HL-60 (cell line): ENCODE measurements around the gene STX19.

Experiments
- DNase-seq, 2 experiments: peaks; one replicate each; pipeline ENCODE4 v3.0.0-alpha.2; 2010 to 2020; ENCODE audit warnings: low read depth in 1 of 2, low spot score in 1 of 2
- H3K27ac ChIP-seq: fragments of 250-450 bp; sonication (Bioruptor Pico); replicated peaks from 2 replicates; pipeline ENCODE4 v1.5.1; 2020; ENCODE audit warnings: mild to moderate bottlenecking, moderate library complexity
- H3K27me3 ChIP-seq: fragments of 250-450 bp; sonication (Bioruptor Pico); 2 replicates; pipeline ENCODE4 v1.5.1; 2021; ENCODE audit warnings: mild to moderate bottlenecking, moderate library complexity; ENCODE audit not compliant: insufficient read depth, poor library complexity, severe bottlenecking
- H3K4me3 ChIP-seq: replicated peaks from 2 replicates; pipeline ENCODE4 v1.5.1; 2011; ENCODE audit warnings: mild to moderate bottlenecking, control low read depth, low read length; ENCODE audit not compliant: insufficient read depth
- CTCF ChIP-seq: IDR thresholded peaks from one replicate; pipeline ENCODE4 v1.5.1; 2011; ENCODE audit warnings: low read length, control low read depth, inconsistent platforms; ENCODE audit not compliant: insufficient read depth
- GABPA ChIP-seq: IDR thresholded peaks from 2 replicates; pipeline ENCODE4 v1.6.1; 2012; ENCODE audit warnings: low read depth
- POLR2AphosphoS5 ChIP-seq: IDR thresholded peaks from 2 replicates; pipeline ENCODE4 v1.6.1; 2012; ENCODE audit warnings: low read depth
- REST ChIP-seq: IDR thresholded peaks from 2 replicates; pipeline ENCODE4 v1.6.1; 2012; ENCODE audit warnings: low read depth; ENCODE audit not compliant: insufficient replicate concordance
- SPI1 ChIP-seq: IDR thresholded peaks from 2 replicates; pipeline ENCODE4 v1.6.1; 2012; ENCODE audit warnings: low read depth, mild to moderate bottlenecking, borderline replicate concordance

STX19 gene

GRCh38 chr3:93994056-93994455, 34.3 kb downstream of the STX19 start:
- Histone ChIP-seq H3K4me3 (no peak overlapping the region), H3K27me3 (no peaks in the 10 kb centered on the region), H3K27ac (no peak overlapping the region)
- TF ChIP-seq REST (no peak), POLR2AphosphoS5 (no peak), GABPA (no peak)
- DNase-seq, result no peak

GRCh38 chr3:93992207-93992606, 36.2 kb downstream of the STX19 start:
- no peak for DNase-seq
- no peak overlapping the region for H3K4me3 ChIP-seq
- no peaks in the 10 kb centered on the region for H3K27me3 ChIP-seq
- TF ChIP-seq REST (no peak), GABPA (no peak), CTCF (no peak), SPI1 (no peak), POLR2AphosphoS5 (no peak)
- H3K27ac ChIP-seq, result no peak overlapping the region

GRCh38 chr3:93991631-93992030, 36.8 kb downstream of the STX19 start:
- no peaks in the 10 kb centered on the region for H3K27me3 ChIP-seq
- no peak overlapping the region for H3K4me3 ChIP-seq
- H3K27ac ChIP-seq, result no peak overlapping the region
- TF ChIP-seq SPI1, result no peak
- TF ChIP-seq GABPA, result no peak
- TF ChIP-seq REST, result no peak
- TF ChIP-seq POLR2AphosphoS5, result no peak
- TF ChIP-seq CTCF, result no peak
- DNase-seq, result no peak

GRCh38 chr3:93989241-93989640, 39.2 kb downstream of the STX19 start:
- no peaks in the 10 kb centered on the region for H3K27me3 ChIP-seq
- no peak overlapping the region for H3K27ac ChIP-seq
- DNase-seq, result no peak
- H3K4me3 ChIP-seq, result no peak overlapping the region
- TF ChIP-seq REST, result no peak
- TF ChIP-seq CTCF, result no peak
- no peak for TF ChIP-seq GABPA
- no peak for TF ChIP-seq SPI1
- no peak for TF ChIP-seq POLR2AphosphoS5
